HCT116 (cell line): ENCODE results near the gene RXFP3. TPM values are rescaled to one million over a fixed set of nuclear protein-coding genes. Genes with fewer than 3 reads are reported as not detected.
"Not testable (repeated sequence)": the region's sequence is repeated elsewhere in the genome, so short reads cannot be mapped to it uniquely, and the experiment has no call there.

Source experiments
- ATAC-seq: fragments of 200-7000 bp; cut with Tn5 transposase; 2 replicates; pipeline ENCODE4 v1.9.1; 2020; ENCODE audit warnings: mild to moderate bottlenecking, moderate library complexity
- BruUV-seq: library from RNA; stranded (reverse); fragments of 400-500 nt; replicated peaks from 2 replicates; lab custom pipeline; 2021; lab: Mats Ljungman, UMichigan
- CTCF ChIA-PET: fragments of 300-600 bp; sonication (Branson Sonifier 250); formaldehyde crosslinking; loops from one replicate; lab custom pipeline; 2021; ENCODE audit warnings: antibody characterized with exemption; lab: Charles Lee
- POLR2A ChIA-PET: fragments of 300-600, 350-600 bp; sonication (Branson Sonifier 250); formaldehyde crosslinking; loops from one replicate; lab custom pipeline; 2021; ENCODE audit warnings: antibody characterized with exemption; lab: Charles Lee
- RAD21 ChIA-PET, 2 experiments: fragments of 300-600 bp; sonication (Branson Sonifier 250); formaldehyde crosslinking; loops; one replicate each; lab custom pipeline; 2023; ENCODE audit warnings: low total read pairs in 2 of 2; ENCODE audit not compliant: uncharacterized antibody in 2 of 2, unreplicated experiment in 2 of 2, low non-redundant PET in 1 of 2; lab: Charles Lee
- DNase-seq: peaks from one replicate; pipeline ENCODE4 v3.0.0-alpha.2; 2010; ENCODE audit warnings: low read depth, low spot score
- H2AFZ ChIP-seq: fragments of 200-600 bp; shearing (Covaris generic), sonication (generic); 2 replicates; pipeline ENCODE4 v1.6.1; 2017; ENCODE audit warnings: low read depth, mixed run types, mixed read lengths, antibody characterized with exemption, low read length; ENCODE audit not compliant: poor library complexity, severe bottlenecking
- H3K27ac ChIP-seq: 2 replicates; pipeline ENCODE4 v1.5.1; 2012; ENCODE audit warnings: low read depth, low read length
- H3K27me3 ChIP-seq: fragments of 200-600 bp; sonication (generic); 2 replicates; pipeline ENCODE4 v1.6.1; 2016; ENCODE audit warnings: mixed run types, low read length, mixed read lengths; ENCODE audit not compliant: insufficient read depth
- H3K36me3 ChIP-seq, 2 experiments: fragments of 200-500 bp in 1 of 2; fragments of 200-600 bp in 1 of 2; sonication (Bioruptor generic) in 1 of 2; sonication (generic) in 1 of 2; 2 replicates each; pipeline versions ENCODE4 v1.5.1 to v1.6.1; 2014 to 2016; ENCODE audit warnings: low read length in 2 of 2, inconsistent platforms in 1 of 2, mixed read lengths in 1 of 2, mixed run types in 1 of 2; ENCODE audit not compliant: insufficient read depth in 2 of 2, control insufficient read depth in 1 of 2
- H3K4me1 ChIP-seq, 2 experiments: fragments of 200-600 bp in 1 of 2; sonication (generic) in 1 of 2; 2 replicates each; pipeline versions ENCODE4 v1.5.1 to v1.6.1; 2012 to 2017; ENCODE audit warnings: low read length in 2 of 2, inconsistent platforms in 1 of 2, mild to moderate bottlenecking in 1 of 2, mixed read lengths in 1 of 2, mixed run types in 1 of 2, moderate library complexity in 1 of 2; ENCODE audit not compliant: insufficient read depth in 2 of 2, control insufficient read depth in 1 of 2
- H3K4me2 ChIP-seq: fragments of 200-600 bp; sonication (generic); 2 replicates; pipeline ENCODE4 v1.6.1; 2017; ENCODE audit warnings: mixed run types, low read length, mixed read lengths
- H3K4me3 ChIP-seq, 2 experiments: fragments of 200-600 bp in 1 of 2; sonication (generic) in 1 of 2; replicated peaks in 1 of 2; 2 replicates each; pipeline ENCODE4 v1.5.1; 2011 to 2016; ENCODE audit warnings: low read length in 2 of 2, control low read depth in 1 of 2, low read depth in 1 of 2, mild to moderate bottlenecking in 1 of 2, mixed read lengths in 1 of 2, mixed run types in 1 of 2
- H3K79me2 ChIP-seq: fragments of 200-600 bp; sonication (generic); 2 replicates; pipeline ENCODE4 v1.6.1; 2017; ENCODE audit warnings: mild to moderate bottlenecking, mixed run types, low read length, moderate library complexity, mixed read lengths; ENCODE audit not compliant: insufficient read depth
- H3K9ac ChIP-seq: fragments of 200-600 bp; sonication (generic); 2 replicates; pipeline ENCODE4 v1.6.1; 2016; ENCODE audit warnings: low read length, mixed read lengths
- H3K9me2 ChIP-seq: fragments of 200-600 bp; sonication (generic), shearing (Covaris generic); 2 replicates; pipeline ENCODE4 v1.6.1; 2017; ENCODE audit warnings: mixed run types, mild to moderate bottlenecking, moderate library complexity; ENCODE audit not compliant: insufficient read depth
- H3K9me3 ChIP-seq, 2 experiments: fragments of 200-500 bp in 1 of 2; fragments of 200-600 bp in 1 of 2; sonication (Bioruptor generic) in 1 of 2; sonication (generic) in 1 of 2; 2 replicates each; pipeline ENCODE4 v1.6.1; 2014 to 2017; ENCODE audit warnings: low read length in 2 of 2, mixed read lengths in 2 of 2, inconsistent platforms in 1 of 2, low read depth in 1 of 2, mild to moderate bottlenecking in 1 of 2, mixed run types in 1 of 2, moderate library complexity in 1 of 2; ENCODE audit not compliant: control insufficient read depth in 1 of 2, insufficient read depth in 1 of 2
- H4K20me1 ChIP-seq: fragments of 200-600 bp; sonication (generic), shearing (Covaris generic); 2 replicates; pipeline ENCODE4 v1.6.1; 2017; ENCODE audit warnings: mixed run types, mild to moderate bottlenecking, moderate library complexity; ENCODE audit not compliant: insufficient read depth
- EZH2phosphoT487 ChIP-seq: fragments of 200-600 bp; IDR thresholded peaks from 2 replicates; pipeline ENCODE4 v1.6.1; 2018; ENCODE audit warnings: antibody characterized with exemption, borderline replicate concordance
- JUND ChIP-seq: IDR thresholded peaks from 2 replicates; pipeline ENCODE4 v1.6.1; 2012
- SP1 ChIP-seq: IDR thresholded peaks from 2 replicates; pipeline ENCODE4 v1.6.1; 2012; ENCODE audit warnings: low read depth
- ZFX ChIP-seq: fragments of 450-650 bp; IDR thresholded peaks from 2 replicates; pipeline ENCODE4 v1.6.1; 2017
- ZNF274 ChIP-seq: fragments of 200-500 bp; sonication (Bioruptor generic); IDR thresholded peaks from 2 replicates; pipeline ENCODE4 v1.6.1; 2014; ENCODE audit warnings: mild to moderate bottlenecking, low read depth, low read length, inconsistent platforms
- intact Hi-C: fragments of 100-400 bp; cut with micrococcal nuclease; formaldehyde crosslinking; loops from 2 replicates; pipeline ENCODE4 v1.10.0; 2022
- total RNA-seq: library from RNA; stranded (reverse); gene quantifications from one replicate; pipeline ENCODE4 v1.2.1, GENCODE V29; 2021; ENCODE audit not compliant: unreplicated experiment

Gene RXFP3
- total RNA-seq, 1 experiment from 2014 or later: not detected

GRCh38 chr5:33905381-33905780 lies 30.8 kb upstream of the RXFP3 start:
- ATAC-seq (no peak), DNase-seq (no peak)
- CTCF ChIA-PET: no interaction called here
- RAD21 ChIA-PET: no interaction called here
- H4K20me1 ChIP-seq: no peaks in the 10 kb centered on the region
- no peak overlapping the region for H2AFZ ChIP-seq
- BruUV-seq: no TSS peak
- H3K27me3 ChIP-seq: peaks cover 9% of the 10 kb centered on the region; the same call in 1 of the 2 replicates
- no peak overlapping the region for H3K27ac ChIP-seq
- intact Hi-C loops: no loop called here
- no peaks in the 10 kb centered on the region for H3K79me2 ChIP-seq
- H3K36me3 ChIP-seq: no peaks in the 10 kb centered on the region
- POLR2A ChIA-PET: no interaction called here
- H3K9me2 ChIP-seq: no peaks in the 10 kb centered on the region
- H3K9ac ChIP-seq: no peak overlapping the region
- H3K9me3 ChIP-seq: peaks cover 0 to 5% of the 10 kb centered on the region in 2 experiments; a peak in 1 of 4 replicates
- no peak overlapping the region for H3K4me2 ChIP-seq
- no peak for TF ChIP-seq JUND
- no peak for TF ChIP-seq ZNF274
- no peak for TF ChIP-seq EZH2phosphoT487
- no peak for TF ChIP-seq ZFX
- TF ChIP-seq SP1: no peak
- no peaks in the 10 kb centered on the region for H3K4me1 ChIP-seq
- H3K4me3 ChIP-seq: no peak overlapping the region

GRCh38 chr5:33906248-33906647 lies 29.9 kb upstream of the RXFP3 start:
- intact Hi-C loops, ATAC-seq: not testable (repeated sequence)

GRCh38 chr5:33914844-33915243 lies 21.3 kb upstream of the RXFP3 start:
- H3K36me3 ChIP-seq, H3K9me3 ChIP-seq, ATAC-seq, DNase-seq, H3K4me1 ChIP-seq, H3K9ac ChIP-seq, H3K4me3 ChIP-seq, H4K20me1 ChIP-seq, RAD21 ChIA-PET, H3K9me2 ChIP-seq, H3K79me2 ChIP-seq, CTCF ChIA-PET, POLR2A ChIA-PET, H2AFZ ChIP-seq, H3K27ac ChIP-seq, H3K4me2 ChIP-seq, BruUV-seq, intact Hi-C loops: not testable (repeated sequence)
- peaks cover 16% of the 10 kb centered on the region; the same call in 1 of the 2 replicates for H3K27me3 ChIP-seq

More at GRCh38 chr5:33906248-33906647, 29.9 kb upstream of the RXFP3 start:
- CTCF ChIA-PET, H3K9ac ChIP-seq, H3K9me2 ChIP-seq, H3K4me1 ChIP-seq, H3K4me3 ChIP-seq, H3K79me2 ChIP-seq, H4K20me1 ChIP-seq, H2AFZ ChIP-seq, H3K27ac ChIP-seq, BruUV-seq, H3K36me3 ChIP-seq, DNase-seq, POLR2A ChIA-PET, H3K9me3 ChIP-seq, H3K4me2 ChIP-seq, RAD21 ChIA-PET: not testable (repeated sequence)
- H3K27me3 ChIP-seq: peaks cover 14% of the 10 kb centered on the region; the same call in 1 of the 2 replicates
